ENCODE measurements around the gene PDE8A. TPM values are rescaled to one million over a fixed set of nuclear protein-coding genes. Genes with fewer than 3 reads are reported as not detected.

PDE8A gene
- total and polyA plus RNA-seq, 10 of the 15 experiments (the other 5 are each of a cell fraction or from before 2014, with no cell fraction given): 6.7 to 69.2 (median 27.2) TPM

- H3K9ac ChIP-seq (ENCODE audit: control insufficient read depth, insufficient read depth, low read length): no peak overlapping the region
- no peak overlapping the region for H3K27ac ChIP-seq (ENCODE audit: control insufficient read depth, insufficient read depth)
- no peak overlapping the region for H3K4me3 ChIP-seq
- in situ Hi-C loops (cut with MboI) (no loop called here), intact Hi-C loops (cut with micrococcal nuclease; ENCODE audit: unreplicated experiment) (no loop called here)
- no peak overlapping the region for H3K4me2 ChIP-seq (ENCODE audit: control insufficient read depth, insufficient read depth)
- ChIA-PET RAD21 (ENCODE audit: unreplicated experiment) (no interaction called here), SMC1A (ENCODE audit: uncharacterized antibody, unreplicated experiment) (no interaction called here), CTCF (no interaction called here), POLR2A (no interaction called here)
- peaks cover 13% of the 10 kb centered on the region for H3K4me1 ChIP-seq (ENCODE audit: control insufficient read depth, insufficient read depth, low read length)
- ATAC-seq (no peak), FAIRE-seq (no peak), DNase-seq (ENCODE audit: low read depth, low spot score) (no peak)
- WGBS (ENCODE audit: insufficient coverage, insufficient replicate concordance, low lambda C conversion rate, missing lambda C conversion rate): 51% methylated on average over 3 of the region's 4 CpGs
- H4K20me1 ChIP-seq (ENCODE audit: control insufficient read depth, insufficient read depth): no peaks in the 10 kb centered on the region
- no peak overlapping the region for H2AFZ ChIP-seq (ENCODE audit: control insufficient read depth, low read depth, low read length)
- H3K9me3 ChIP-seq (replicated peaks; ENCODE audit: control insufficient read depth, insufficient read depth, low read length): no peaks in the 10 kb centered on the region
- no TSS peak for BruUV-seq (replicated peaks)
- no peak for TF ChIP-seq CEBPB (IDR thresholded peaks at IDR 0.05; ENCODE audit: borderline replicate concordance in 1 of 2, low read depth in 2 of 2, low read length in 2 of 2)
- TF ChIP-seq YY1 (IDR thresholded peaks at IDR 0.05; ENCODE audit: low read depth, low read length): no peak
- TF ChIP-seq EP300 (IDR thresholded peaks at IDR 0.05; ENCODE audit: borderline replicate concordance in 1 of 2, control insufficient read depth in 1 of 2, low read depth in 2 of 2, low read length in 2 of 2): no peak
- no peak for TF ChIP-seq ZNF384 (IDR thresholded peaks at IDR 0.05; ENCODE audit: borderline replicate concordance, low read depth, low read length)
- TF ChIP-seq RELA (IDR thresholded peaks at IDR 0.05; ENCODE audit: borderline replicate concordance, partially characterized antibody): no peak
- no peak for TF ChIP-seq NFIC (IDR thresholded peaks at IDR 0.05; ENCODE audit: low read depth, low read length)
- no peak for TF ChIP-seq MYB (IDR thresholded peaks at IDR 0.05; ENCODE audit: borderline replicate concordance, low read depth, low read length)
- no peak for TF ChIP-seq ZNF622 (IDR thresholded peaks at IDR 0.05)
- TF ChIP-seq EGR1 (IDR thresholded peaks at IDR 0.05; ENCODE audit: borderline replicate concordance in 1 of 2, low read depth in 2 of 2, low read length in 2 of 2): no peak
- no peak for TF ChIP-seq IKZF2 (IDR thresholded peaks at IDR 0.05)
- no peak for TF ChIP-seq ZBTB40 (IDR thresholded peaks at IDR 0.05; ENCODE audit: borderline replicate concordance)
- TF ChIP-seq GATAD2B (conservative IDR thresholded peaks at IDR 0.05; ENCODE audit: low read depth): no peak
- no peak for TF ChIP-seq CTCF (IDR thresholded peaks at IDR 0.05 in 2 of 3, conservative IDR thresholded peaks at IDR 0.05 in 1 of 3; ENCODE audit: control insufficient read depth in 2 of 3, extremely low read depth in 1 of 3, insufficient read depth in 1 of 3, low read depth in 3 of 3, low read length in 3 of 3)
- no peak for TF ChIP-seq JUND (IDR thresholded peaks at IDR 0.05; ENCODE audit: low read depth, low read length)
- TF ChIP-seq USF2 (IDR thresholded peaks at IDR 0.05; ENCODE audit: borderline replicate concordance, low read depth, low read length): no peak
- TF ChIP-seq FOXM1 (IDR thresholded peaks at IDR 0.05; ENCODE audit: low read depth, low read length): no peak
- no peak for TF ChIP-seq FOS (IDR thresholded peaks at IDR 0.05; ENCODE audit: borderline replicate concordance, extremely low read depth, insufficient read length)
- peaks cover 0 to 16% of the 10 kb centered on the region in 2 experiments; a peak in 3 of 4 replicates for H3K36me3 ChIP-seq (ENCODE audit: control insufficient read depth in 2 of 2, insufficient read depth in 2 of 2, low read length in 1 of 2)
- no peaks in the 10 kb centered on the region for H3K79me2 ChIP-seq (ENCODE audit: control insufficient read depth, insufficient read depth, low read length)
- no peaks in the 10 kb centered on the region for H3K27me3 ChIP-seq (replicated peaks in 1 of 2; ENCODE audit: control insufficient read depth in 2 of 2, insufficient read depth in 2 of 2, low read length in 1 of 2)
Measured at GRCh38 chr15:85114886-85115285, 133.2 kb downstream of the PDE8A start.
